ENCODE measurements around the gene OLFML3.

OLFML3 gene

DNA sequence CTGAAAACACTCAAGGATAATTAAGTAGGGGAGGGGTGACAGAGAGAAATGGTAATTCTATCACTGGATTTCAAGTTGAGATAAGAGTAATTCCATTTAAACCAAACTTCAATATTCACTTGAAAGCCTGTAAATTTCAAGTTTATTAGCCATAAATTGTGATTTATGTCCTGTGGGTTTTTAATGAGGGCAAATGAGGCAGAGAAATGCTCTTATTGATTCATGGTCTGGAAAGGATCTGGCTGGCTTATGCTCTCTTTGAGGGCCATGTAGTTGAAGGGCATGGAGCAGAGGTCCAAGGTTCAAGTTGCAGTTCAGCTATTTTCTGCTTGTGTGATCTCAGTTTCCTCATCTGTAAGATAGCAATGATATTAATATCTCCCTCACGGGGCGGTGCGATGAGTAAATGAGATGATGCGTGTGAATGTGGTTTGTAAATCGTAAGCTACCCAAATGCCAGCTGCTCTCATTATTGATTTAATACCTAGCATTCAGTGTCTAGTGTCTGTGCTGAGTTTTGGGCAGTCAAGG, 12.3 kb downstream of the OLFML3 start (continued):
- TF ChIP-seq, protein P1, sequence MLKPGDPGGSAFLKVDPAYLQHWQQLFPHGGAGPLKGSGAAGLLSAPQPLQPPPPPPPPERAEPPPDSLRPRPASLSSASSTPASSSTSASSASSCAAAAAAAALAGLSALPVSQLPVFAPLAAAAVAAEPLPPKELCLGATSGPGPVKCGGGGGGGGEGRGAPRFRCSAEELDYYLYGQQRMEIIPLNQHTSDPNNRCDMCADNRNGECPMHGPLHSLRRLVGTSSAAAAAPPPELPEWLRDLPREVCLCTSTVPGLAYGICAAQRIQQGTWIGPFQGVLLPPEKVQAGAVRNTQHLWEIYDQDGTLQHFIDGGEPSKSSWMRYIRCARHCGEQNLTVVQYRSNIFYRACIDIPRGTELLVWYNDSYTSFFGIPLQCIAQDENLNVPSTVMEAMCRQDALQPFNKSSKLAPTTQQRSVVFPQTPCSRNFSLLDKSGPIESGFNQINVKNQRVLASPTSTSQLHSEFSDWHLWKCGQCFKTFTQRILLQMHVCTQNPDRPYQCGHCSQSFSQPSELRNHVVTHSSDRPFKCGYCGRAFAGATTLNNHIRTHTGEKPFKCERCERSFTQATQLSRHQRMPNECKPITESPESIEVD (tag by site-specific recombination; IDR thresholded peaks at IDR 0.05), result peak; percentile 98
- TF ChIP-seq ZNF140 (tag by site-specific recombination; IDR thresholded peaks at IDR 0.05) (no peak), ZNF510 (tag by site-specific recombination; IDR thresholded peaks at IDR 0.05; ENCODE audit: insufficient replicate concordance) (no peak), ZNF629 (tag by site-specific recombination; IDR thresholded peaks at IDR 0.05) (0 out of 2 replicates have a peak, but pooled peaks have one; percentile 24), ZNF416 (tag by site-specific recombination; IDR thresholded peaks at IDR 0.05) (no peak), ZNF174 (tag by site-specific recombination; IDR thresholded peaks at IDR 0.05) (no peak), ZNF433 (tag by site-specific recombination; IDR thresholded peaks at IDR 0.05; ENCODE audit: low read depth) (no peak), ZNF792 (tag by site-specific recombination; IDR thresholded peaks at IDR 0.05) (no peak)
- TF ChIP-seq, protein P2, sequence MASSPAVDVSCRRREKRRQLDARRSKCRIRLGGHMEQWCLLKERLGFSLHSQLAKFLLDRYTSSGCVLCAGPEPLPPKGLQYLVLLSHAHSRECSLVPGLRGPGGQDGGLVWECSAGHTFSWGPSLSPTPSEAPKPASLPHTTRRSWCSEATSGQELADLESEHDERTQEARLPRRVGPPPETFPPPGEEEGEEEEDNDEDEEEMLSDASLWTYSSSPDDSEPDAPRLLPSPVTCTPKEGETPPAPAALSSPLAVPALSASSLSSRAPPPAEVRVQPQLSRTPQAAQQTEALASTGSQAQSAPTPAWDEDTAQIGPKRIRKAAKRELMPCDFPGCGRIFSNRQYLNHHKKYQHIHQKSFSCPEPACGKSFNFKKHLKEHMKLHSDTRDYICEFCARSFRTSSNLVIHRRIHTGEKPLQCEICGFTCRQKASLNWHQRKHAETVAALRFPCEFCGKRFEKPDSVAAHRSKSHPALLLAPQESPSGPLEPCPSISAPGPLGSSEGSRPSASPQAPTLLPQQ (tag by site-specific recombination; IDR thresholded peaks at IDR 0.05), result peak; percentile 51; the same call in 1 of the 2 replicates

DNA sequence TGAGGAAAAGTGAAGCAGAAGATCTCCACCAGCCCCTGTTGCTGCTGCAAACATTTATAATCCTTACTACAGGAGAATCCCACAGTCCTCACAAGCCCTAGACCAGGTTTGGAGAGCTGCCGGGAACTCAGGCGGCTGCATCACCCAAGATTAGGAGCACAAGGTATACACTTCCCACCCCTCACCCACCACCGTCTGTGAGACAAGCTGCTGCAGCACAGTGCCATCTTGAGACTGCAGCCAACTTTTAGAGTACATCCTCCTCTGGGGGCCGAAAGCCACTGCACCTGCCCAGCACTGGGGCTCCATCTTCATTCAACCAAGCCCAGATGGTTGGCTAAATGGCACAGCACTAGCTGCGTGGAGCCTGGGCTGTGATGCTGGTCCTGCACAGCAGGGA, 13.8 kb downstream of the OLFML3 start:
- no peak overlapping the region for H3K4me3 ChIP-seq (ENCODE audit: low read depth, low read length)
- CTCF ChIA-PET, result interaction anchor here (0.7 to 1.2 kb wide), 2 partner anchors 111 to 290 kb away, joined by 3 to 4 read pairs; no protein-coding TSS in a partner anchor

More for the DNA sequence above, 13.8 kb downstream of the OLFML3 start:
- POLR2A ChIA-PET, result interaction anchor here (0.6 kb wide), 1 partner anchor 672 kb away, joined by 4 read pairs; no protein-coding TSS in a partner anchor
- Histone ChIP-seq H3K9me3 (ENCODE audit: control insufficient read depth, insufficient read depth, low read depth, low read length) (no peaks in the 10 kb centered on the region), H3K36me3 (ENCODE audit: control insufficient read depth in 2 of 2, insufficient read depth in 1 of 2, low read length in 2 of 2) (no peaks in the 10 kb centered on the region), H3K4me1 (ENCODE audit: control insufficient read depth, insufficient read depth, low read length) (peaks cover 5% of the 10 kb centered on the region; the same call in 1 of the 2 replicates), H3K27ac (ENCODE audit: extremely low read depth, low read depth, low read length) (no peak overlapping the region)
- TF ChIP-seq ZNF416 (tag by site-specific recombination; IDR thresholded peaks at IDR 0.05) (no peak), ZNF350 (tag by site-specific recombination; IDR thresholded peaks at IDR 0.05) (no peak), ZFHX2 (tag by site-specific recombination; conservative IDR thresholded peaks at IDR 0.05) (no peak), ZNF600 (tag by site-specific recombination; IDR thresholded peaks at IDR 0.05) (no peak), PRDM2 (tag by site-specific recombination; IDR thresholded peaks at IDR 0.05; ENCODE audit: borderline replicate concordance) (no peak), ZNF560 (tag by site-specific recombination; IDR thresholded peaks at IDR 0.05; ENCODE audit: borderline replicate concordance) (no peak)

All from HEK293 (cell line).